ENCODE data around the gene ZFC3H1. TPM values are rescaled to one million over a fixed set of nuclear protein-coding genes. Genes with fewer than 3 reads are reported as not detected.

The ZFC3H1 gene
- total and polyA plus RNA-seq, 12 donors: 6.9 to 26.5 (median 17.2) TPM

- no peak for TF ChIP-seq CTCF (IDR thresholded peaks at IDR 0.05)
- DNase-seq (no peak), ATAC-seq (no peak)
- H3K4me3 ChIP-seq: no peak overlapping the region
- 32 to 39% methylated on average over 1 of the region's 1 CpG for WGBS, 2 donors
- no peaks in the 10 kb centered on the region for H3K4me1 ChIP-seq
- no peak overlapping the region for H3K27ac ChIP-seq
- intact Hi-C loops (cut with DNase I): no loop called here
- no peaks in the 10 kb centered on the region for H3K36me3 ChIP-seq
- H3K27me3 ChIP-seq: peaks cover 0 to 8% (median 0%) of the 10 kb centered on the region in 7 donors
- no peaks in the 10 kb centered on the region for H3K9me3 ChIP-seq
These were observed 78.4 kb downstream of the ZFC3H1 start for GRCh38 chr12:71585218-71585617.

DNA sequence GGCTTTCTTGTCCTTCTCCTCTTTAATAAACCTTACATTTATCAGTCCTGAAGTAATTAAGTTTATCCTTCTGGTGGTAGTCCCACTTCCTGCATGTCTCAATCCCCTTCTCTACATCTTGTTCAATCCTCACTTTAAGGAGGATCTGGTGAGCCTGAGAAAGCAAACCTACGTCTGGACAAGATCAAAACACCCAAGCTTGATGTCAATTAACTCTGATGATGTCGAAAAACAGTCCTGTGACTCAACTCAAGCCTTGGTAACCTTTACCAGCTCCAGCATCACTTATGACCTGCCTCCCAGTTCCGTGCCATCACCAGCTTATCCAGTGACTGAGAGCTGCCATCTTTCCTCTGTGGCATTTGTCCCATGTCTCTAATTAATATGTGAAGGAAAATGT lies 79.3 kb downstream of the ZFC3H1 start:
- WGBS, 2 donors: 71 to 82% methylated on average over 3 of the region's 3 CpGs

GRCh38 chr12:71582925-71583324 lies 80.7 kb downstream of the ZFC3H1 start:
- Histone ChIP-seq H3K9me3 (no peaks in the 10 kb centered on the region), H3K36me3 (no peaks in the 10 kb centered on the region)
- ATAC-seq: no peak

More for the DNA sequence above, 79.3 kb downstream of the ZFC3H1 start:
- Histone ChIP-seq H3K4me3 (no peak overlapping the region), H3K36me3 (no peaks in the 10 kb centered on the region), H3K27ac (no peak overlapping the region), H3K27me3 (peaks cover 0 to 8% (median 0%) of the 10 kb centered on the region in 7 donors), H3K4me1 (no peaks in the 10 kb centered on the region), H3K9me3 (no peaks in the 10 kb centered on the region)
- DNase-seq: no peak
- TF ChIP-seq CTCF (IDR thresholded peaks at IDR 0.05): no peak
- intact Hi-C loops (cut with DNase I): no loop called here
- ATAC-seq: no peak

GRCh38 chr12:71581206-71581605 lies 82.4 kb downstream of the ZFC3H1 start:
- no peak for DNase-seq
- Histone ChIP-seq H3K4me1 (no peaks in the 10 kb centered on the region), H3K27me3 (peaks cover 0 to 6% (median 0%) of the 10 kb centered on the region in 7 donors)

More at GRCh38 chr12:71582925-71583324, 80.7 kb downstream of the ZFC3H1 start:
- Histone ChIP-seq H3K4me1 (no peaks in the 10 kb centered on the region), H3K4me3 (no peak overlapping the region), H3K27me3 (peaks cover 0 to 8% (median 0%) of the 10 kb centered on the region in 7 donors), H3K27ac (no peak overlapping the region)
- no peak for DNase-seq
- intact Hi-C loops (cut with DNase I): no loop called here
- 80 to 86% methylated on average over 2 of the region's 2 CpGs for WGBS, 2 donors
- no peak for TF ChIP-seq CTCF (IDR thresholded peaks at IDR 0.05)

More at GRCh38 chr12:71581206-71581605, 82.4 kb downstream of the ZFC3H1 start:
- Histone ChIP-seq H3K27ac (no peak overlapping the region), H3K9me3 (no peaks in the 10 kb centered on the region), H3K4me3 (no peak overlapping the region), H3K36me3 (no peaks in the 10 kb centered on the region)
- no peak for ATAC-seq
- intact Hi-C loops (cut with DNase I): no loop called here
- TF ChIP-seq CTCF (IDR thresholded peaks at IDR 0.05): no peak
- 80 to 87% methylated on average over 3 of the region's 3 CpGs for WGBS, 2 donors

Data from heart right ventricle (tissue), 16 donors.